ENCODE measurements around the gene SP2. TPM values are rescaled to one million over a fixed set of nuclear protein-coding genes. Genes with fewer than 3 reads are reported as not detected.

The SP2 gene
- total RNA-seq, 1 experiment from 2014 or later: 3.9 TPM

DNA sequence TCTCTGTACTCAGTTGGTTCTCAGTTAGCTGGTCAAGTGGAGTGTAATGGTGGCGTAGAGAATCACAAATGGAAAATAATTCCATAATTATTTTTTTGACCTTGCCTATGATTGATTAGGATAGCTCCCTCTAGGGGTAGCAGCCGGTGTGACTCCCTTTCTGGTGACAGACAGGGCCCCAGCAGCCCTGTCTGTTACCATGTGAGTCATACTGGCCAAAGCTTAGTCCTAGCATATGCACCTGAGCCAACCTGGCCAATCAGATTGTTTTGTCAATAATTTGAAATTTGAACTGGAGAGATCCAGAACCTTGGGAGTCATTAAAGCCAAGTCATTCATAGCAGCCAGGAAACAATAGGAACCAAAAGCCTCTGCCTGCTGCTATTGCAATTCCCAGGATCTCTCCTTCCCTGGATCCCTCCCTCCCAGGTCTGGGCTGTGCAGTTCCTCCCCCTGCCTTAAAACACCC is 50.9 kb downstream of the SP2 start:
- Histone ChIP-seq H3K4me1 (ENCODE audit: insufficient read depth, low read length) (peaks cover 47% of the 10 kb centered on the region), H3K27me3 (ENCODE audit: low read length) (no peaks in the 10 kb centered on the region), H3K4me2 (ENCODE audit: low read length) (peak overlapping the region; percentile 29; the same call in 1 of the 2 replicates), H3K4me3 (ENCODE audit: low read length) (no peak overlapping the region), H2AFZ (ENCODE audit: low read length) (no peak overlapping the region), H3K79me2 (ENCODE audit: low read length) (peaks cover 24% of the 10 kb centered on the region), H3K9me2 (replicated peaks; ENCODE audit: low read length) (no peaks in the 10 kb centered on the region), H3F3A (ENCODE audit: low read length, unreplicated experiment) (peaks cover 7% of the 10 kb centered on the region), H3K9me3 (ENCODE audit: low read length) (no peaks in the 10 kb centered on the region), H3K27ac (ENCODE audit: low read length) (peak overlapping the region; percentile 96), H3K36me3 (ENCODE audit: low read depth, low read length) (peaks cover 14% of the 10 kb centered on the region), H4K20me1 (ENCODE audit: low read length) (no peaks in the 10 kb centered on the region), H3K9ac (ENCODE audit: low read length) (peak overlapping the region; percentile 46)
- CTCF ChIA-PET: interaction anchor here (0.6 to 1.5 kb wide), 16 partner anchors 8 to 292 kb away, joined by 3 to 19 read pairs (median 4); partner anchors contain the start of genes CDK5RAP3, PRR15L, SCRN2 and SP2
- ATAC-seq (peak; percentile 63), DNase-seq (peak; percentile 99)
- TF ChIP-seq EZH2phosphoT487 (IDR thresholded peaks at IDR 0.05; ENCODE audit: borderline replicate concordance, low read length): no peak
- TF ChIP-seq, protein P1, sequence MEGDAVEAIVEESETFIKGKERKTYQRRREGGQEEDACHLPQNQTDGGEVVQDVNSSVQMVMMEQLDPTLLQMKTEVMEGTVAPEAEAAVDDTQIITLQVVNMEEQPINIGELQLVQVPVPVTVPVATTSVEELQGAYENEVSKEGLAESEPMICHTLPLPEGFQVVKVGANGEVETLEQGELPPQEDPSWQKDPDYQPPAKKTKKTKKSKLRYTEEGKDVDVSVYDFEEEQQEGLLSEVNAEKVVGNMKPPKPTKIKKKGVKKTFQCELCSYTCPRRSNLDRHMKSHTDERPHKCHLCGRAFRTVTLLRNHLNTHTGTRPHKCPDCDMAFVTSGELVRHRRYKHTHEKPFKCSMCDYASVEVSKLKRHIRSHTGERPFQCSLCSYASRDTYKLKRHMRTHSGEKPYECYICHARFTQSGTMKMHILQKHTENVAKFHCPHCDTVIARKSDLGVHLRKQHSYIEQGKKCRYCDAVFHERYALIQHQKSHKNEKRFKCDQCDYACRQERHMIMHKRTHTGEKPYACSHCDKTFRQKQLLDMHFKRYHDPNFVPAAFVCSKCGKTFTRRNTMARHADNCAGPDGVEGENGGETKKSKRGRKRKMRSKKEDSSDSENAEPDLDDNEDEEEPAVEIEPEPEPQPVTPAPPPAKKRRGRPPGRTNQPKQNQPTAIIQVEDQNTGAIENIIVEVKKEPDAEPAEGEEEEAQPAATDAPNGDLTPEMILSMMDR (conservative IDR thresholded peaks at IDR 0.05; ENCODE audit: low read depth, low read length): peak; percentile 98
- TF ChIP-seq EZH2 (IDR thresholded peaks at IDR 0.05; ENCODE audit: low read length, unreplicated experiment): no peak
- POLR2A ChIA-PET (ENCODE audit: unreplicated experiment): interaction anchor here (0.6 to 0.8 kb wide), 4 partner anchors 27 to 129 kb away, joined by 3 to 13 read pairs (median 7); partner anchors contain the start of gene SP6
- intact Hi-C loops (cut with micrococcal nuclease): no loop called here
- no TSS peak for BruUV-seq (replicated peaks)

DNA sequence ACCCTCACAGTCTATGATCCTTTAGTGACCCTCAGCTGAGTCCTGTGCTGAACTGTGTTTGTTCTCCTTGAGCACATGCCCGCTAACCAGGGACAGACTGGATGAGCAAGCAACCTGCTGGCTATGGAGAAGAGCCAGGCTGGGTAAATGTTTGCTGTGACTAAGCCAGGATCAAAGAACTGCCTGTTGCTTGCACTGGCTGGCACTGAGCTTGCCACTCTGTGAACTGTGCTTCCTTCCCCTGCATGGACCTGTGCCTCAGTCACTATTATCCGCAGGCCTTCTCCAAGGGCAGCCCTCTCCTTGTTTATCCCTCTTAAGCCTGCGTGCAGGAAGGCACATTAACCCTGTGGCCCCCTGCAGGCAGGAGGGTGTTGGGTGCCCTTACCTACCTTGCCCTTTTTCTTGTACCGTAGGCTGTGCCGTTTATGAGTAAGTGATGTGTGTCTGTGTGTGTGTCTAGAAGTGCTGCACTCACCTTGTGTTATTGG is 52.7 kb downstream of the SP2 start:
- Histone ChIP-seq H3K9me3 (ENCODE audit: low read length) (no peaks in the 10 kb centered on the region), H3K9me2 (replicated peaks; ENCODE audit: low read length) (no peaks in the 10 kb centered on the region), H3K36me3 (ENCODE audit: low read depth, low read length) (peaks cover 11% of the 10 kb centered on the region), H3F3A (ENCODE audit: low read length, unreplicated experiment) (peaks cover 7% of the 10 kb centered on the region), H3K9ac (ENCODE audit: low read length) (peak overlapping the region; percentile 82), H2AFZ (ENCODE audit: low read length) (no peak overlapping the region), H3K27ac (ENCODE audit: low read length) (peak overlapping the region; percentile 96), H3K27me3 (ENCODE audit: low read length) (no peaks in the 10 kb centered on the region), H3K4me3 (ENCODE audit: low read length) (peak overlapping the region; percentile 6; the same call in 1 of the 2 replicates), H3K4me1 (ENCODE audit: insufficient read depth, low read length) (peaks cover 34% of the 10 kb centered on the region), H3K4me2 (ENCODE audit: low read length) (peak overlapping the region; percentile 78), H4K20me1 (ENCODE audit: low read length) (no peaks in the 10 kb centered on the region), H3K79me2 (ENCODE audit: low read length) (peaks cover 6% of the 10 kb centered on the region)
- no TSS peak for BruUV-seq (replicated peaks)
- TF ChIP-seq, protein P1 (conservative IDR thresholded peaks at IDR 0.05; ENCODE audit: low read depth, low read length): no peak
- TF ChIP-seq EZH2phosphoT487 (IDR thresholded peaks at IDR 0.05; ENCODE audit: borderline replicate concordance, low read length): no peak
- TF ChIP-seq EZH2 (IDR thresholded peaks at IDR 0.05; ENCODE audit: low read length, unreplicated experiment): no peak
- ATAC-seq (peak; percentile 83), DNase-seq (peak; percentile 96)
- CTCF ChIA-PET: interaction anchor here (0.5 to 3.4 kb wide), 10 partner anchors 7 to 299 kb away, joined by 3 to 60 read pairs (median 4); partner anchors contain the start of genes CDK5RAP3, KPNB1, PNPO and PRR15L
- POLR2A ChIA-PET (ENCODE audit: unreplicated experiment): interaction anchor here (0.6 to 3.3 kb wide), 6 partner anchors 8 to 74 kb away, joined by 3 to 30 read pairs (median 4); partner anchors contain the start of gene CDK5RAP3
- intact Hi-C loops (cut with micrococcal nuclease): loop anchor here (1.0 to 2.0 kb wide), 4 partner anchors 22 to 108 kb away; partner anchors contain the start of gene SCRN2
